Keratinocyte (primary cell): ENCODE results near the gene MX2. TPM values are rescaled to one million over a fixed set of nuclear protein-coding genes. Genes with fewer than 3 reads are reported as not detected.

Source experiments
- DNase-seq: peaks from one replicate; pipeline ENCODE4 v3.0.0-alpha.2; 2011; ENCODE audit warnings: low read depth, missing footprints, low spot score
- FAIRE-seq: peaks from 2 replicates; lab custom pipeline; 2011; peaks lifted over from hg19 to GRCh38; lab: Jason Lieb, UNC
- H2AFZ ChIP-seq: 2 replicates; pipeline ENCODE4 v1.6.0; 2012; ENCODE audit warnings: low read length, control low read depth, inconsistent platforms; ENCODE audit not compliant: control insufficient read depth
- H3K27ac ChIP-seq: 2 replicates; pipeline ENCODE4 v1.5.1; 2011; ENCODE audit warnings: low read length; ENCODE audit not compliant: control insufficient read depth, insufficient read depth
- H3K27me3 ChIP-seq: 3 replicates; pipeline ENCODE4 v1.6.0; 2011; ENCODE audit warnings: low read length; ENCODE audit not compliant: control insufficient read depth, insufficient read depth; ENCODE audit errors: extremely low read depth
- H3K36me3 ChIP-seq, 2 experiments: 2 replicates in 1 of 2; 3 replicates in 1 of 2; pipeline ENCODE4 v1.5.1; 2011; ENCODE audit warnings: low read length in 2 of 2, mild to moderate bottlenecking in 1 of 2; ENCODE audit not compliant: control insufficient read depth in 2 of 2, insufficient read depth in 2 of 2; ENCODE audit errors: extremely low read depth in 1 of 2
- H3K4me1 ChIP-seq: 3 replicates; pipeline ENCODE4 v1.5.1; 2011; ENCODE audit warnings: low read length; ENCODE audit not compliant: control insufficient read depth, insufficient read depth; ENCODE audit errors: extremely low read depth
- H3K4me2 ChIP-seq: 3 replicates; pipeline ENCODE4 v1.6.0; 2011; ENCODE audit warnings: low read depth, low read length; ENCODE audit not compliant: control insufficient read depth, insufficient read depth; ENCODE audit errors: extremely low read depth
- H3K4me3 ChIP-seq, 3 experiments: fragments of 200-600 bp in 1 of 3; sonication (generic) in 1 of 3; 2 replicates in 2 of 3; 3 replicates in 1 of 3; pipeline ENCODE4 v1.5.1; 2011 to 2016; ENCODE audit warnings: low read length in 3 of 3, mild to moderate bottlenecking in 3 of 3, control low read depth in 2 of 3, inconsistent platforms in 1 of 3, low read depth in 1 of 3, mixed read lengths in 1 of 3, mixed run types in 1 of 3, moderate library complexity in 1 of 3; ENCODE audit not compliant: control insufficient read depth in 2 of 3, insufficient read depth in 2 of 3; ENCODE audit errors: extremely low read depth in 1 of 3
- H3K79me2 ChIP-seq: 2 replicates; pipeline ENCODE4 v1.6.0; 2012; ENCODE audit warnings: low read length; ENCODE audit not compliant: control insufficient read depth, insufficient read depth
- H3K9ac ChIP-seq: 3 replicates; pipeline ENCODE4 v1.6.0; 2011; ENCODE audit warnings: low read length; ENCODE audit not compliant: control insufficient read depth, insufficient read depth; ENCODE audit errors: extremely low read depth
- H3K9me1 ChIP-seq: 3 replicates; pipeline ENCODE4 v1.6.0; 2011; ENCODE audit warnings: low read length; ENCODE audit not compliant: control insufficient read depth, insufficient read depth; ENCODE audit errors: extremely low read depth
- H3K9me3 ChIP-seq: 2 replicates; pipeline ENCODE4 v1.5.1; 2012; ENCODE audit warnings: low read depth, low read length; ENCODE audit not compliant: control insufficient read depth
- H4K20me1 ChIP-seq: 3 replicates; pipeline ENCODE4 v1.6.0; 2011; ENCODE audit warnings: low read length; ENCODE audit not compliant: control insufficient read depth, insufficient read depth; ENCODE audit errors: extremely low read depth
- CTCF ChIP-seq, 3 experiments: IDR thresholded peaks in 1 of 3; conservative IDR thresholded peaks in 1 of 3; optimal IDR thresholded peaks in 1 of 3; 2 replicates in 2 of 3; 3 replicates in 1 of 3; pipeline versions ENCODE3 to v1.5.1; 2011; ENCODE audit warnings: low read length in 3 of 3, mild to moderate bottlenecking in 3 of 3, moderate library complexity in 2 of 3, control low read depth in 1 of 3, inconsistent platforms in 1 of 3; ENCODE audit not compliant: insufficient read depth in 2 of 3; ENCODE audit errors: extremely low read depth in 1 of 3
- EZH2 ChIP-seq: IDR thresholded peaks from one replicate; pipeline ENCODE4 v1.6.1; 2012; ENCODE audit warnings: inconsistent platforms, mild to moderate bottlenecking, low read length, moderate library complexity
- dilution Hi-C: fragments of 300-500 bp; cut with MboI; formaldehyde crosslinking; loops from one replicate; pipeline ENCODE4 v1.7.0; 2020; ENCODE audit warnings: low sequenced_read_pairs; ENCODE audit not compliant: extremely low pct_ligation_motif_present
- polyA plus RNA-seq, 5 experiments: library from polyadenylated mRNA; depleted of rRNA in 3 of 5; stranded (reverse) in 3 of 5; stranded (forward) in 1 of 5; unstranded in 1 of 5; fragments of >200 nt; gene quantifications; 1 replicate in 1 of 5; 2 replicates in 3 of 5; 3 replicates in 1 of 5; pipeline versions ENCODE4 v1.2.1 to v1.2.3, GENCODE V29; 2011 to 2012; ENCODE audit warnings: missing spikeins in 2 of 5, low read depth in 1 of 5, low replicate concordance in 1 of 5

Gene MX2
- polyA plus RNA-seq, 1 donor (not counting 4 experiments of a cell fraction or from before 2014, with no cell fraction given): 7.1 TPM

GRCh38 chr21:41322496-41323382 lies 39.1 kb upstream of the MX2 start:
- no peaks in the 10 kb centered on the region for H3K9me3 ChIP-seq
- H3K36me3 ChIP-seq: no peaks in the 10 kb centered on the region
- no peaks in the 10 kb centered on the region for H3K79me2 ChIP-seq
- FAIRE-seq (no peak), DNase-seq (no peak)
- no peaks in the 10 kb centered on the region for H4K20me1 ChIP-seq
- H3K27me3 ChIP-seq: peaks cover 33% of the 10 kb centered on the region
- no peak overlapping the region for H3K9ac ChIP-seq
- dilution Hi-C loops: no loop called here
- no peak overlapping the region for H3K4me2 ChIP-seq
- no peak overlapping the region for H2AFZ ChIP-seq
- no peaks in the 10 kb centered on the region for H3K4me1 ChIP-seq
- TF ChIP-seq CTCF (optimal IDR thresholded peaks at IDR 0.05 in 1 of 3, IDR thresholded peaks at IDR 0.05 in 1 of 3, conservative IDR thresholded peaks at IDR 0.05 in 1 of 3; ENCODE audit: extremely low read depth in 1 of 3, insufficient read depth in 2 of 3, low read length in 3 of 3): no peak
- TF ChIP-seq EZH2: no peak
- H3K9me1 ChIP-seq: no peaks in the 10 kb centered on the region
- H3K27ac ChIP-seq: no peak overlapping the region
- no peak overlapping the region for H3K4me3 ChIP-seq

- Histone ChIP-seq H3K9me3 (no peaks in the 10 kb centered on the region), H2AFZ (no peak overlapping the region), H3K4me3 (no peak overlapping the region), H3K27me3 (peaks cover 19% of the 10 kb centered on the region), H3K27ac (no peak overlapping the region), H3K4me2 (no peak overlapping the region), H3K9me1 (no peaks in the 10 kb centered on the region), H4K20me1 (no peaks in the 10 kb centered on the region), H3K9ac (no peak overlapping the region), H3K4me1 (no peaks in the 10 kb centered on the region), H3K79me2 (no peaks in the 10 kb centered on the region), H3K36me3 (no peaks in the 10 kb centered on the region)
- dilution Hi-C loops: no loop called here
- FAIRE-seq (no peak), DNase-seq (no peak)
- TF ChIP-seq EZH2: no peak
- TF ChIP-seq CTCF (optimal IDR thresholded peaks at IDR 0.05 in 1 of 3, IDR thresholded peaks at IDR 0.05 in 1 of 3, conservative IDR thresholded peaks at IDR 0.05 in 1 of 3; ENCODE audit: extremely low read depth in 1 of 3, insufficient read depth in 2 of 3, low read length in 3 of 3): no peak
Observed at GRCh38 chr21:41325138-41325912, 36.5 kb upstream of the MX2 start.
